Measurements from ENCODE around the gene MED13L.

- TF ChIP-seq CTCF (IDR thresholded peaks at IDR 0.05) (no peak), EZH2 (IDR thresholded peaks at IDR 0.05; ENCODE audit: borderline replicate concordance, insufficient read depth, low read depth, low read length, poor library complexity, severe bottlenecking) (no peak)
Measured at GRCh38 chr12:115944837-115945490, 332.5 kb downstream of the MED13L start.

Measured in B cell (primary cell).